OCI-LY3 (cell line): ENCODE measurements around the gene AKAP1.

ENCODE experiments used
- H2AFZ ChIP-seq: fragments of 200-600, 300-600 bp; shearing (Covaris generic); 2 replicates; pipeline ENCODE4 v1.6.0; 2014; ENCODE audit warnings: antibody characterized with exemption, low read depth, low read length
- H3K27ac ChIP-seq: fragments of 200-600, 300-600 bp; sonication (generic); 2 replicates; pipeline ENCODE4 v1.5.1; 2014; ENCODE audit warnings: mild to moderate bottlenecking, low read length, moderate library complexity, mixed read lengths
- H3K27me3 ChIP-seq: fragments of 200-600, 300-600 bp; sonication (generic); 2 replicates; pipeline ENCODE4 v1.6.1; 2014; ENCODE audit warnings: low read depth, low read length, mixed read lengths
- H3K36me3 ChIP-seq: fragments of 200-600, 300-600 bp; sonication (generic); replicated peaks from 2 replicates; pipeline ENCODE3; 2014; ENCODE audit warnings: low read depth, low read length, mixed read lengths
- H3K4me1 ChIP-seq: fragments of 300-600, 200-600 bp; sonication (generic); 2 replicates; pipeline ENCODE4 v1.6.1; 2014; ENCODE audit warnings: low read length, mixed read lengths
- H3K4me2 ChIP-seq: fragments of 200-600, 300-600 bp; sonication (generic); 2 replicates; pipeline ENCODE4 v1.6.1; 2014; ENCODE audit warnings: low read length, mixed read lengths
- H3K4me3 ChIP-seq: fragments of 300-600, 200-600 bp; sonication (generic); 2 replicates; pipeline ENCODE4 v1.5.1; 2014; ENCODE audit warnings: antibody characterized with exemption, mild to moderate bottlenecking, low read length, moderate library complexity
- H3K79me2 ChIP-seq: fragments of 300-600, 200-600 bp; shearing (Covaris generic); 2 replicates; pipeline ENCODE4 v1.6.1; 2014; ENCODE audit warnings: mild to moderate bottlenecking, low read length, mixed read lengths
- H3K9ac ChIP-seq: fragments of 300-600, 200-600 bp; shearing (Covaris generic); 2 replicates; pipeline ENCODE4 v1.6.0; 2014; ENCODE audit warnings: mild to moderate bottlenecking, low read length, moderate library complexity
- H3K9me3 ChIP-seq: fragments of 200-600, 300-600 bp; shearing (Covaris generic); 2 replicates; pipeline ENCODE4 v1.6.1; 2014; ENCODE audit warnings: low read length, mixed read lengths; ENCODE audit not compliant: insufficient read depth
- H4K20me1 ChIP-seq: fragments of 200-600, 300-600 bp; sonication (generic); 2 replicates; pipeline ENCODE4 v1.6.1; 2016; ENCODE audit warnings: low read length, mixed read lengths; ENCODE audit not compliant: insufficient read depth
- CTCF ChIP-seq: fragments of 200-600, 300-600 bp; sonication (generic); IDR thresholded peaks from 2 replicates; pipeline ENCODE4 v1.5.1; 2014; ENCODE audit warnings: antibody characterized with exemption, low read length, low read depth
- EZH2phosphoT487 ChIP-seq: fragments of 200-600 bp; shearing (Covaris generic); IDR thresholded peaks from 2 replicates; pipeline ENCODE4 v1.6.1; 2018; ENCODE audit warnings: antibody characterized with exemption, mixed run types, low read depth

Gene AKAP1

GRCh38 chr17:57088298-57088697, 3.3 kb downstream of the AKAP1 start:
- Histone ChIP-seq H3K79me2 (peaks cover 80% of the 10 kb centered on the region), H3K36me3 (peaks cover 3% of the 10 kb centered on the region), H3K4me3 (no peak overlapping the region), H4K20me1 (peaks cover 64% of the 10 kb centered on the region), H3K9ac (no peak overlapping the region), H2AFZ (no peak overlapping the region), H3K4me1 (peaks cover 21% of the 10 kb centered on the region), H3K9me3 (no peaks in the 10 kb centered on the region), H3K27ac (no peak overlapping the region), H3K27me3 (no peaks in the 10 kb centered on the region), H3K4me2 (no peak overlapping the region)
- TF ChIP-seq CTCF, result no peak
- no peak for TF ChIP-seq EZH2phosphoT487

- TF ChIP-seq EZH2phosphoT487 (no peak), CTCF (no peak)
- Histone ChIP-seq H3K4me3 (no peak overlapping the region), H3K4me2 (no peak overlapping the region), H3K79me2 (peaks cover 91% of the 10 kb centered on the region), H3K27ac (no peak overlapping the region), H3K27me3 (no peaks in the 10 kb centered on the region), H3K9ac (no peak overlapping the region), H3K4me1 (peaks cover 19% of the 10 kb centered on the region), H3K36me3 (peaks cover 3% of the 10 kb centered on the region), H2AFZ (no peak overlapping the region), H3K9me3 (no peaks in the 10 kb centered on the region), H4K20me1 (peaks cover 72% of the 10 kb centered on the region)
Observed at GRCh38 chr17:57089391-57089790, 4.3 kb downstream of the AKAP1 start.

GRCh38 chr17:57090560-57091185, 5.6 kb downstream of the AKAP1 start:
- H3K4me2 ChIP-seq, result no peak overlapping the region
- H3K79me2 ChIP-seq, result peaks cover 100% of the 10 kb centered on the region
- H3K9ac ChIP-seq, result no peak overlapping the region
- H3K27ac ChIP-seq, result no peak overlapping the region
- H3K9me3 ChIP-seq, result no peaks in the 10 kb centered on the region
- peaks cover 3% of the 10 kb centered on the region for H3K36me3 ChIP-seq
- TF ChIP-seq CTCF (no peak), EZH2phosphoT487 (no peak)
- peaks cover 78% of the 10 kb centered on the region for H4K20me1 ChIP-seq
- H3K4me3 ChIP-seq, result no peak overlapping the region
- H2AFZ ChIP-seq, result no peak overlapping the region
- no peaks in the 10 kb centered on the region for H3K27me3 ChIP-seq
- H3K4me1 ChIP-seq, result peaks cover 19% of the 10 kb centered on the region

GRCh38 chr17:57091186-57091618, 6.2 kb downstream of the AKAP1 start:
- no peaks in the 10 kb centered on the region for H3K27me3 ChIP-seq
- no peak overlapping the region for H3K27ac ChIP-seq
- H3K4me3 ChIP-seq, result no peak overlapping the region
- H3K4me2 ChIP-seq, result no peak overlapping the region
- no peak overlapping the region for H3K9ac ChIP-seq
- no peaks in the 10 kb centered on the region for H3K9me3 ChIP-seq
- H3K4me1 ChIP-seq, result peaks cover 19% of the 10 kb centered on the region
- peaks cover 100% of the 10 kb centered on the region for H3K79me2 ChIP-seq
- H3K36me3 ChIP-seq, result peaks cover 3% of the 10 kb centered on the region
- no peak overlapping the region for H2AFZ ChIP-seq
- H4K20me1 ChIP-seq, result peaks cover 83% of the 10 kb centered on the region
- TF ChIP-seq CTCF (no peak), EZH2phosphoT487 (no peak)
